Neural crest cell (in vitro differentiated cells): ENCODE measurements around the gene MATR3. TPM values are rescaled to one million over a fixed set of nuclear protein-coding genes. Genes with fewer than 3 reads are reported as not detected.
"Not testable (repeated sequence)": the region's sequence is repeated elsewhere in the genome, so short reads cannot be mapped to it uniquely, and the experiment has no call there.

Experiments
- DNase-seq: peaks from one replicate; pipeline ENCODE4 v3.0.0; 2021; ENCODE audit warnings: low read depth, mixed read lengths, low spot score
- H3K27ac Mint-ChIP-seq: one replicate; pipeline ENCODE4 v1.8.0; 2021; ENCODE audit warnings: mild to moderate bottlenecking, mixed read lengths; ENCODE audit not compliant: unreplicated experiment
- H3K27me3 Mint-ChIP-seq: 2 replicates; pipeline ENCODE4 v1.8.0; 2021; ENCODE audit warnings: low read depth, mild to moderate bottlenecking, mixed read lengths
- H3K36me3 Mint-ChIP-seq: 2 replicates; pipeline ENCODE4 v1.8.0; 2021; ENCODE audit warnings: low read depth, mild to moderate bottlenecking, mixed read lengths
- H3K4me1 Mint-ChIP-seq: 2 replicates; pipeline ENCODE4 v1.8.0; 2021; ENCODE audit warnings: mixed read lengths
- H3K4me3 Mint-ChIP-seq: one replicate; pipeline ENCODE4 v1.8.0; 2021; ENCODE audit warnings: mild to moderate bottlenecking, mixed read lengths
- H3K9me3 Mint-ChIP-seq: 2 replicates; pipeline ENCODE4 v1.8.0; 2021; ENCODE audit warnings: mixed read lengths
- total RNA-seq: library from RNA; stranded (reverse); gene quantifications from 2 replicates; pipeline ENCODE4 v1.2.1, GENCODE V29; 2021
- TF ChIP-seq, protein P1 (sequence below): fragments of 200-600 bp; sonication (generic); conservative IDR thresholded peaks from 2 replicates; pipeline ENCODE4 v1.5.0; 2021; ENCODE audit warnings: antibody characterized with exemption, mild to moderate bottlenecking

The MATR3 gene
- total RNA-seq, 1 donor from 2014 or later, result 329 TPM

- no peaks in the 10 kb centered on the region for H3K36me3 Mint-ChIP-seq
- H3K27ac Mint-ChIP-seq, result no peak overlapping the region
- no peaks in the 10 kb centered on the region for H3K27me3 Mint-ChIP-seq
- H3K4me3 Mint-ChIP-seq, result no peak overlapping the region
- DNase-seq, result no peak
- TF ChIP-seq, protein P1, sequence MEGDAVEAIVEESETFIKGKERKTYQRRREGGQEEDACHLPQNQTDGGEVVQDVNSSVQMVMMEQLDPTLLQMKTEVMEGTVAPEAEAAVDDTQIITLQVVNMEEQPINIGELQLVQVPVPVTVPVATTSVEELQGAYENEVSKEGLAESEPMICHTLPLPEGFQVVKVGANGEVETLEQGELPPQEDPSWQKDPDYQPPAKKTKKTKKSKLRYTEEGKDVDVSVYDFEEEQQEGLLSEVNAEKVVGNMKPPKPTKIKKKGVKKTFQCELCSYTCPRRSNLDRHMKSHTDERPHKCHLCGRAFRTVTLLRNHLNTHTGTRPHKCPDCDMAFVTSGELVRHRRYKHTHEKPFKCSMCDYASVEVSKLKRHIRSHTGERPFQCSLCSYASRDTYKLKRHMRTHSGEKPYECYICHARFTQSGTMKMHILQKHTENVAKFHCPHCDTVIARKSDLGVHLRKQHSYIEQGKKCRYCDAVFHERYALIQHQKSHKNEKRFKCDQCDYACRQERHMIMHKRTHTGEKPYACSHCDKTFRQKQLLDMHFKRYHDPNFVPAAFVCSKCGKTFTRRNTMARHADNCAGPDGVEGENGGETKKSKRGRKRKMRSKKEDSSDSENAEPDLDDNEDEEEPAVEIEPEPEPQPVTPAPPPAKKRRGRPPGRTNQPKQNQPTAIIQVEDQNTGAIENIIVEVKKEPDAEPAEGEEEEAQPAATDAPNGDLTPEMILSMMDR, result no peak
- no peaks in the 10 kb centered on the region for H3K9me3 Mint-ChIP-seq
- H3K4me1 Mint-ChIP-seq, result peaks cover 48% of the 10 kb centered on the region
Measured at GRCh38 chr5:139308797-139309196, 15.3 kb downstream of the MATR3 start.

GRCh38 chr5:139310715-139311186 lies 17.2 kb downstream of the MATR3 start:
- not testable (repeated sequence) for H3K27me3 Mint-ChIP-seq, DNase-seq, H3K27ac Mint-ChIP-seq, H3K9me3 Mint-ChIP-seq, H3K36me3 Mint-ChIP-seq, H3K4me3 Mint-ChIP-seq
- H3K4me1 Mint-ChIP-seq, result peaks cover 50% of the 10 kb centered on the region

DNA sequence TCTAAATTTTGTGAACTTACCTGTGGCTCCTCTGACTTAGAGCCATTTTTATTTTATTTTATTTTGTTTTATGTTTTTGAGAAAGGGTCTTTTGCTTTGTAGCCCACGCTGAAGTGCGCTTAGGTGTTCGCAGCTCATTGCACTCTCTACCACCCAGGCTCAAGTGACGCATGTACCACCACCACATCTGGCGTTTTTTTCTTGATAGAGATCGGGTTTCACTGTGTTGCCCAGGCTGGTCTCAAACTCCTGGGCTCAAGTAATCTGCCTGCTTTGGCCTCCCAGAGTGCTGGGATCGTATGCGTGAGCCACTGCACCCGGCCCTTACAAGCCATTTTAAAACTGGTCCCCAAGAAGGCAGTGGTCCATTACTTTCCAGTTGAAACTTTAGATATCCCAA lies 18.5 kb downstream of the MATR3 start:
- Mint-ChIP-seq H3K4me3 (no peak overlapping the region), H3K9me3 (no peaks in the 10 kb centered on the region), H3K27ac (no peak overlapping the region), H3K27me3 (no peaks in the 10 kb centered on the region), H3K4me1 (peaks cover 40% of the 10 kb centered on the region), H3K36me3 (no peaks in the 10 kb centered on the region)
- no peak for DNase-seq
- TF ChIP-seq, protein P1, result no peak

DNA sequence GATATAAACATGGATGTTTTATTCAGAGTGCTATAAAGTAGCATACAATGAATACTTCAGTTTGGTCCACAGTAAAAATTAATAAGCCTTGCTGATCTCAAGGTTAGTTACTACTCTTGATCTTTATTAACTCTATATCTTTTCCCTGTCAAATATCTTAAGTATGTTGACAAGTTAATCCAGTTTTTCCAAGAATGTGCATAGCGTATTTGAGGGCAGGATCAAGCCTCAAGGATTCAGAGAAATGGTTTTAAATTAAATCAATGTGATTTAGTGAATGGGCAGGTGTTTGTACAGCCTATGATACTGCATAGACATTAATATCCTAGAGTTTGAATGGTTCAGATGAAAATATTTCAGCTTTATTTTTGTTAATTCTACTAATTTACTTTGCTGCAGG lies 20.7 kb downstream of the MATR3 start:
- TF ChIP-seq, protein P1, result no peak
- no peak for DNase-seq
- Mint-ChIP-seq H3K27ac (peak overlapping the region; percentile 14), H3K4me3 (no peak overlapping the region), H3K4me1 (peaks cover 20% of the 10 kb centered on the region), H3K9me3 (no peaks in the 10 kb centered on the region), H3K36me3 (peaks cover 3% of the 10 kb centered on the region), H3K27me3 (no peaks in the 10 kb centered on the region)

GRCh38 chr5:139315056-139315615 lies 21.6 kb downstream of the MATR3 start:
- peaks cover 3% of the 10 kb centered on the region for H3K36me3 Mint-ChIP-seq

GRCh38 chr5:139335811-139336210 lies 42.3 kb downstream of the MATR3 start:
- peaks cover 6% of the 10 kb centered on the region for H3K27me3 Mint-ChIP-seq
- H3K36me3 Mint-ChIP-seq, result peaks cover 13% of the 10 kb centered on the region
- H3K27ac Mint-ChIP-seq, result no peak overlapping the region
- no peak for DNase-seq
- TF ChIP-seq, protein P1, result no peak
- H3K9me3 Mint-ChIP-seq, result no peaks in the 10 kb centered on the region
- H3K4me1 Mint-ChIP-seq, result peaks cover 7% of the 10 kb centered on the region
- H3K4me3 Mint-ChIP-seq, result peak overlapping the region; percentile 66

More at GRCh38 chr5:139315056-139315615, 21.6 kb downstream of the MATR3 start:
- Mint-ChIP-seq H3K27ac (no peak overlapping the region), H3K9me3 (no peaks in the 10 kb centered on the region), H3K4me3 (no peak overlapping the region), H3K4me1 (peaks cover 19% of the 10 kb centered on the region), H3K27me3 (no peaks in the 10 kb centered on the region)
- TF ChIP-seq, protein P1, result no peak
- no peak for DNase-seq
